Activated CD8-positive, alpha-beta T cell treated with anti-CD3 and anti-CD28 coated beads for 36 hours (primary cell): ENCODE measurements around the gene CMC4. TPM values are rescaled to one million over a fixed set of nuclear protein-coding genes. Genes with fewer than 3 reads are reported as not detected.

Experiments
- ATAC-seq: fragments of 200-7000 bp; cut with Tn5 transposase; one replicate; pipeline ENCODE4 v1.10.0; 2021; ENCODE audit warnings: mild to moderate bottlenecking, moderate library complexity
- CTCF ChIA-PET: fragments of 350-600 bp; sonication (Branson Sonifier 250); formaldehyde crosslinking; loops from one replicate; lab custom pipeline; 2021; ENCODE audit warnings: antibody characterized with exemption; lab: Charles Lee
- POLR2A ChIA-PET: fragments of 350-600 bp; sonication (Branson Sonifier 250); formaldehyde crosslinking; loops from one replicate; lab custom pipeline; 2021; ENCODE audit warnings: antibody characterized with exemption; lab: Charles Lee
- DNase-seq: peaks from one replicate; pipeline ENCODE4 v3.0.0-alpha.2; 2020
- H3K27ac Mint-ChIP-seq: one replicate; pipeline ENCODE4 v1.8.0; 2021; ENCODE audit warnings: mild to moderate bottlenecking, mixed read lengths
- H3K27me3 Mint-ChIP-seq: one replicate; pipeline ENCODE4 v1.8.0; 2021; ENCODE audit warnings: mixed read lengths
- H3K36me3 Mint-ChIP-seq: one replicate; pipeline ENCODE4 v1.8.0; 2021; ENCODE audit warnings: low read depth, mixed read lengths
- H3K4me1 Mint-ChIP-seq: one replicate; pipeline ENCODE4 v1.8.0; 2021; ENCODE audit warnings: low read depth, mixed read lengths
- H3K4me3 Mint-ChIP-seq: one replicate; pipeline ENCODE4 v1.8.0; 2021; ENCODE audit warnings: mild to moderate bottlenecking, moderate library complexity, mixed read lengths
- H3K9me3 Mint-ChIP-seq: one replicate; pipeline ENCODE4 v1.8.0; 2021; ENCODE audit warnings: mixed read lengths
- CTCF ChIP-seq: fragments of 200-600 bp; IDR thresholded peaks from one replicate; pipeline ENCODE4 v1.8.0; 2022; ENCODE audit warnings: antibody characterized with exemption, mild to moderate bottlenecking
- intact Hi-C: fragments of 100-400 bp; cut with micrococcal nuclease; formaldehyde crosslinking; loops from one replicate; pipeline ENCODE4 v1.10.0; 2022
- total RNA-seq, 2 experiments: library from RNA; stranded (reverse); gene quantifications; one replicate each; pipeline ENCODE4 v1.2.3, GENCODE V29; 2021

The CMC4 gene
- total RNA-seq, 2 experiments from 2014 or later = 3.8 to 5.1 TPM

GRCh38 chrX:155048977-155049619 is 21.8 kb downstream of the CMC4 start:
- DNase-seq (peak; percentile 47), ATAC-seq (peak; percentile 69)
- Mint-ChIP-seq H3K27me3 (no peaks in the 10 kb centered on the region), H3K27ac (no peak overlapping the region), H3K4me3 (no peak overlapping the region), H3K4me1 (peaks cover 50% of the 10 kb centered on the region), H3K36me3 (peaks cover 35% of the 10 kb centered on the region), H3K9me3 (no peaks in the 10 kb centered on the region)
- ChIA-PET CTCF (interaction anchor here (0.9 to 2.1 kb wide), 6 partner anchors 10 to 65 kb away, joined by 3 to 9 read pairs (median 4); partner anchors contain the start of gene FUNDC2), POLR2A (interaction anchor here (0.8 kb wide), 1 partner anchor 58 kb away, joined by 3 read pairs; no protein-coding TSS in a partner anchor)
- TF ChIP-seq CTCF = peak; percentile 47
- intact Hi-C loops = no loop called here

GRCh38 chrX:155046811-155047528 is 24.0 kb downstream of the CMC4 start:
- POLR2A ChIA-PET = no interaction called here
- DNase-seq (no peak), ATAC-seq (no peak)
- H3K4me1 Mint-ChIP-seq = peaks cover 49% of the 10 kb centered on the region
- CTCF ChIA-PET = interaction anchor here (1.0 to 2.6 kb wide), 4 partner anchors 9 to 47 kb away, joined by 3 to 17 read pairs (median 4); no protein-coding TSS in a partner anchor
- H3K36me3 Mint-ChIP-seq = peaks cover 25% of the 10 kb centered on the region
- no peak for TF ChIP-seq CTCF
- H3K9me3 Mint-ChIP-seq = no peaks in the 10 kb centered on the region
- intact Hi-C loops = no loop called here
- H3K4me3 Mint-ChIP-seq = no peak overlapping the region
- H3K27ac Mint-ChIP-seq = no peak overlapping the region
- no peaks in the 10 kb centered on the region for H3K27me3 Mint-ChIP-seq

GRCh38 chrX:155046129-155046810 is 24.7 kb downstream of the CMC4 start:
- no peak overlapping the region for H3K4me3 Mint-ChIP-seq
- CTCF ChIA-PET = interaction anchor here (1.0 to 2.6 kb wide), 4 partner anchors 9 to 47 kb away, joined by 3 to 17 read pairs (median 4); no protein-coding TSS in a partner anchor
- no peaks in the 10 kb centered on the region for H3K27me3 Mint-ChIP-seq
- H3K36me3 Mint-ChIP-seq = peaks cover 18% of the 10 kb centered on the region
- ATAC-seq = no peak
- intact Hi-C loops = no loop called here
- H3K9me3 Mint-ChIP-seq = no peaks in the 10 kb centered on the region
- peaks cover 44% of the 10 kb centered on the region for H3K4me1 Mint-ChIP-seq
- no peak overlapping the region for H3K27ac Mint-ChIP-seq
- no peak for DNase-seq
- no peak for TF ChIP-seq CTCF
- POLR2A ChIA-PET = no interaction called here

- no peak overlapping the region for H3K4me3 Mint-ChIP-seq
- TF ChIP-seq CTCF = no peak
- peaks cover 19% of the 10 kb centered on the region for H3K4me1 Mint-ChIP-seq
- H3K36me3 Mint-ChIP-seq = peaks cover 35% of the 10 kb centered on the region
- no peak for ATAC-seq
- intact Hi-C loops = no loop called here
- no peak for DNase-seq
- CTCF ChIA-PET = interaction anchor here (1.5 to 4.1 kb wide), 2 partner anchors 20 to 21 kb away, joined by 3 to 11 read pairs; no protein-coding TSS in a partner anchor
- no peak overlapping the region for H3K27ac Mint-ChIP-seq
- H3K27me3 Mint-ChIP-seq = no peaks in the 10 kb centered on the region
- peaks cover 3% of the 10 kb centered on the region for H3K9me3 Mint-ChIP-seq
- POLR2A ChIA-PET = interaction anchor here (1.0 kb wide), 1 partner anchor 9 kb away, joined by 3 read pairs; no protein-coding TSS in a partner anchor
Measured at GRCh38 chrX:155035688-155036087, 35.2 kb downstream of the CMC4 start.
